Activated naive CD4-positive, alpha-beta T cell treated with anti-CD3 and anti-CD28 coated beads, Interleukin-2, amount 10 ng/mL, durations not matched to agents 7 days and 5 days (primary cell): ENCODE results near the gene AMZ2.
"Not testable (repeated sequence)": the region's sequence is repeated elsewhere in the genome, so short reads cannot be mapped to it uniquely, and the experiment has no call there.

ENCODE experiments used
- CTCF ChIA-PET: fragments of 350-600 bp; sonication (Branson Sonifier 250); formaldehyde crosslinking; loops from one replicate; lab custom pipeline; 2021; ENCODE audit warnings: antibody characterized with exemption; lab: Charles Lee
- DNase-seq: peaks from one replicate; pipeline ENCODE4 v3.0.0-alpha.2; 2020
- H3K27ac Mint-ChIP-seq: one replicate; pipeline ENCODE4 v1.8.0; 2021; ENCODE audit warnings: mild to moderate bottlenecking, moderate library complexity, mixed read lengths
- H3K27me3 Mint-ChIP-seq: one replicate; pipeline ENCODE4 v1.8.0; 2021; ENCODE audit warnings: mild to moderate bottlenecking, mixed read lengths
- H3K36me3 Mint-ChIP-seq: one replicate; pipeline ENCODE4 v1.8.0; 2021; ENCODE audit warnings: mixed read lengths
- H3K4me1 Mint-ChIP-seq: one replicate; pipeline ENCODE4 v1.8.0; 2021; ENCODE audit warnings: mixed read lengths
- H3K4me3 Mint-ChIP-seq: one replicate; pipeline ENCODE4 v1.8.0; 2021; ENCODE audit warnings: mild to moderate bottlenecking, moderate library complexity, mixed read lengths
- H3K9me3 Mint-ChIP-seq: one replicate; pipeline ENCODE4 v1.8.0; 2021; ENCODE audit warnings: mixed read lengths

Gene AMZ2

DNA sequence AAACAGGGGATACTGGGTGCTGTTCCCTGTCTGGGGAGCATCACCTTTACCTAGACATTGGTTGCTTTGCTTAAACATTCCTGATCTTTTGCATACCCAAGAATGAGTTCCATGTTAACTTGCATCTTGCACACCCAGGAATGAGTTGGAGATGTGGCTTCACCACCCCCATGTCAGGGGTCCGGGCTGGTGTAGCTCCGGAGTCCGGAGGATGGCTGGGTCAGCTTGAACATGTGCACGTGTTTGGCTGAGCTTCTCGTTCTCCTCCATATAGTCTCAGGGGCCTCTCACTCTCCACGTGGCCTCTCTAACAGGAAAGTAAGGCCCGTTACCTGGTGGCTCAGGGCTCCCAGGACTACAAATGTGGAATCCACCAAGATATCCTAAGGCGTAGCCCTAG, 18.2 kb upstream of the AMZ2 start:
- CTCF ChIA-PET = no interaction called here
- Mint-ChIP-seq H3K36me3 (peaks cover 9% of the 10 kb centered on the region), H3K27ac (no peak overlapping the region), H3K4me1 (peaks cover 5% of the 10 kb centered on the region), H3K9me3 (no peaks in the 10 kb centered on the region), H3K4me3 (no peak overlapping the region), H3K27me3 (no peaks in the 10 kb centered on the region)
- DNase-seq = no peak

DNA sequence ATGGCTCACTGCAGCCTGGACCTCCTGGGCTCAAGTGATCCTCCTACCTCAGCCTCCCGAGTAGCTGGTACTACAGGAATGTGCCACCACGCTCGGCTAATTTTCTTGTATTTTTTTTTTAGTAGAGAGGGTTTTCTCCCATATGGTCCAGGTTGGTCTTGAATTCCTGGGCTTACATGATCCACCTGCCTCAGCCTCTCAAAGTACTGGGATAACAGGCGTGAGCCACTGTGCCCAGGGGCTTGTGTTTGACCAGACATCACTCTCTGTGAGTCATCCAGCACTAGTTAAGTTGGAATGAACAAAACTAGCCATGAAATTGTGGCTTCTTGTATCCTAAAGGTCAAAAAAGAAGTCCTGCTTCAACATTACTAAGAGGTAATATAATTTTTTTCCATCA, 16.7 kb upstream of the AMZ2 start:
- CTCF ChIA-PET, H3K27ac Mint-ChIP-seq, H3K9me3 Mint-ChIP-seq, H3K4me3 Mint-ChIP-seq, DNase-seq, H3K27me3 Mint-ChIP-seq, H3K36me3 Mint-ChIP-seq: not testable (repeated sequence)
- peaks cover 10% of the 10 kb centered on the region for H3K4me1 Mint-ChIP-seq

DNA sequence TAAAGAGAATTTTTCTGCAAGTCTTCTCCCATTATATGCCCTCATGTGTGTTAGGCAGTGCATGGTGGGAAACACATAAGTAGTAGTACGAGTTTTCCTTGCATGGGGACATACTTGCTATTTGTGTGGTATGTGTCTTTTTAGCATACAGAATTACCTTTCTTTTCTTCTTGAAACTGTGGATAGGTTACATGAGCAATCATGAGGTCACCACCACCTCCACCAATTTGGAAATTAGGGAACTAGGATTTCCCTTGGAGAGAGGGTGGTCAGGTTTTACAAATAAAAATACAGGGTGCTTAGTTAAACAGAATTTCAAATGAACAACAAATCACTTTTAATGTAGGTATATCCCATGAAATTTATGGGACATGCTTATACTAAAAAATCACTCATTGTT, 16.3 kb upstream of the AMZ2 start:
- CTCF ChIA-PET = no interaction called here
- Mint-ChIP-seq H3K4me3 (no peak overlapping the region), H3K27me3 (no peaks in the 10 kb centered on the region), H3K9me3 (no peaks in the 10 kb centered on the region), H3K4me1 (peaks cover 10% of the 10 kb centered on the region), H3K27ac (no peak overlapping the region), H3K36me3 (peaks cover 5% of the 10 kb centered on the region)
- DNase-seq = no peak

DNA sequence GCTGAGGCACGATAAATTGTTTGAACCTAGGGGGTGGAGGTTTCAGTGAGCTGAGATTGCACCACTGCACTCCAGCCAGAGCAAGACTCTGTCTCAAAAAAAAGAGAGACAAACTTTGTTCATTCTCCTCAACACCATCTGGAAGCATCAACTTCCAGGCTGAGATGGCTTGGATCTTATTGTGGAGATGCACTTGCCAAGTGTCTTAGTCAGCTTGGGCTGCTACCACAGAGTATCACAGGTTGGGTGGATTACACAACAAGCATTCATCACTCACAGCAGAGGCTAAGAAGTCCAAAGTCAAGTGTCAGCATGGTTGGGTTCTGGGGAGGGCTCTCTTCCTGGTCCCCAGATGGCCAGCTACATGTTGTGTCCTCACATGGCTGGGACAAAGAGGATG, 15.1 kb upstream of the AMZ2 start:
- peaks cover 20% of the 10 kb centered on the region for H3K4me1 Mint-ChIP-seq
- DNase-seq, H3K4me3 Mint-ChIP-seq, H3K27ac Mint-ChIP-seq, H3K36me3 Mint-ChIP-seq, CTCF ChIA-PET, H3K27me3 Mint-ChIP-seq, H3K9me3 Mint-ChIP-seq: not testable (repeated sequence)

DNA sequence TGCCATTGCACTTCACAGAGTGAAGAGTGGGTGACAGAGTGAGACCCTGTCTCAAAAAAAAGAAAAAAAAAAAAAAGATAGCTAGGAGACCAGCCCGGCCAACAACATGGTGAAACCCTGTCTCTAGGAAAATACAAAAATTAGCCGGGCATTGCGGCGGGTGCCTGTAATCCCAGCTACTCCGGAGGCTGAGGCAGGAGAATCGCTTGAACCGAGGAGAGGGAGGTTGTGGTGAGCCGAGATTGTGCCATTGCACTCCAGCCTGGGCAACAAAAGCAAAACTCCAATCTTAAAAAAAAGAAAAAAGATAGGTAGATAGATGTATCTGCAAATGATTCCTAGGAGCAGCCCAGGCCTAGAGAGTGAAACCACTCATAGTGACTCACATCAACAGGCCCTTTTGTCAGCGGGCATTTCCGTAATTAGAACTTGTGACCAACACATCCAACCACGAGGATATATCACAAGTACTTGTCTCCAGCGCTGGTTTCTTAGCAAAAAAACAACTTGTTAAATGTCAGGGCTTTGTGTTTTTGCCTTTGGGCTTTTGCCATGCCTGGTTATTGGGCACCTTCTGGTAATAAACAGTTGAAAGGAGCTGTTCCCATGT, 13.0 kb upstream of the AMZ2 start:
- not testable (repeated sequence) for DNase-seq, H3K9me3 Mint-ChIP-seq, H3K27me3 Mint-ChIP-seq, H3K4me3 Mint-ChIP-seq, H3K36me3 Mint-ChIP-seq
- H3K4me1 Mint-ChIP-seq = peaks cover 36% of the 10 kb centered on the region
- CTCF ChIA-PET = interaction anchor here (0.7 to 1.3 kb wide), 2 partner anchors 22 to 261 kb away, joined by 3 read pairs; no protein-coding TSS in a partner anchor
- H3K27ac Mint-ChIP-seq = peak overlapping the region; percentile 74

DNA sequence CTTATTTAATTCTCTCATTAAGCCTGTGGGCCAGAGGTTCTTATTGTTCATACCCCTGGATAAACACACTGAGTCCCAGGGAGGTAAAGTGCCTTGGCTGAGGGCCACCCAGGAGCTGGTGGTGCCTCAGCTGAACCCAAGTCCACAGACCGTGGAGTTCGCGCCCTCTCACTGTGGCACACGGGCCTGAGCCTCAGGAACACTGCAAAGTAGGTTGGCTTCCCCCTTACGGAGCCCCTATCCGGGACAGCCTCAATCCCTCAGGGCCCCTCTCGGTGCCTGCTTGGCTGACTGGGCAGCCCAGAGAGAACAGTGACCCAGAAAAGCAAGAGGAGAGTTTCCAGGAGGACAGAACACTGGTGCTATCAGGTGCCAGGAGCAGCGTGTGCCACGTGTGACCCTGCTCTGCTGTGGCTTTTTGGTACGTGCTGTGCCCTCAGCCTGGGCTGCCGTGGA, 12.5 kb upstream of the AMZ2 start:
- H3K27me3 Mint-ChIP-seq, H3K9me3 Mint-ChIP-seq, H3K36me3 Mint-ChIP-seq, DNase-seq, H3K4me3 Mint-ChIP-seq: not testable (repeated sequence)
- Mint-ChIP-seq H3K4me1 (peaks cover 41% of the 10 kb centered on the region), H3K27ac (peak overlapping the region; percentile 24)
- CTCF ChIA-PET = interaction anchor here (0.7 kb wide), 1 partner anchor 260 kb away, joined by 3 read pairs; no protein-coding TSS in a partner anchor

DNA sequence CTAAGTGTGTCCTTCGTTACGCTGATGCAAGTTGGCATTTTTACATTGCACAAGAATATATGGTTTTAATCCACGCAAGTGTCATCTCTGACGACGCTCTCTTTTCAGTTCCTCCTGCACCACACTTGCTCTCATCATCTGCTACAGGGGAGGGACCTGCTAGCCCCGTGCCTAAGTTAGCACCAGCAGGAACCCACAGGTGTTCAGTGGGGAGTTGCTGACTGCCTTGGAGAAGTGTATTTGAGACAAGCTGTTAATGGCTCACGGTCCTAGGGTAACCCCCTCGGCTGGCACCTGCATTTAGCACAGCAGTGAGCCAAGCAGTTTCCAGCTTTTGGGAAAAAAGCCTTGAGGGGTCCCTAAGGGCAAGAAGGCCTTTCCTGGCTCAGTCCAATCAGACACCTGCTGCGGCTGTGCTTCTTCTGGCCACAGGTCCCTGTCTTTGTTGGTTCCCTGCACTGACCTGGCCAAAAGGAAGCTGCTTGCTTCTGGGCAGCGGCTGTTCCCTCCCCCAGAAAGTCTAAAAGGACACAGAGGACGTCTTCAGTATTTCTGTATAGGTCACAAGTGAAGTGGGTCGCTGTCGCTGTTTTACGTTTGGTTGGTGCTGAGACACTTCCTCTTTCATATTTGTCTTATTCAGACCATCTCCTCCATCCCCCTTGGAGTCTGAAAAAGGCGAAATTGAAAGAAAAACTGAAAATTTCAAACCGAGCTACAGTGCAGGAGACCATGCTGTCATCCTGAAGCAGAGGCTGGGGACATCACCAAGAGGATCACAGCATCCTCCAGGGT, 10.3 kb upstream of the AMZ2 start:
- not testable (repeated sequence) for H3K27me3 Mint-ChIP-seq, H3K9me3 Mint-ChIP-seq
- CTCF ChIA-PET = interaction anchor here (0.8 to 1.8 kb wide), 4 partner anchors 12 to 224 kb away, joined by 3 to 5 read pairs (median 4); no protein-coding TSS in a partner anchor
- Mint-ChIP-seq H3K36me3 (peaks cover 14% of the 10 kb centered on the region), H3K27ac (peak overlapping the region; percentile 98), H3K4me3 (peak overlapping the region; percentile 73), H3K4me1 (peaks cover 52% of the 10 kb centered on the region)
- peak; percentile 67 for DNase-seq

DNA sequence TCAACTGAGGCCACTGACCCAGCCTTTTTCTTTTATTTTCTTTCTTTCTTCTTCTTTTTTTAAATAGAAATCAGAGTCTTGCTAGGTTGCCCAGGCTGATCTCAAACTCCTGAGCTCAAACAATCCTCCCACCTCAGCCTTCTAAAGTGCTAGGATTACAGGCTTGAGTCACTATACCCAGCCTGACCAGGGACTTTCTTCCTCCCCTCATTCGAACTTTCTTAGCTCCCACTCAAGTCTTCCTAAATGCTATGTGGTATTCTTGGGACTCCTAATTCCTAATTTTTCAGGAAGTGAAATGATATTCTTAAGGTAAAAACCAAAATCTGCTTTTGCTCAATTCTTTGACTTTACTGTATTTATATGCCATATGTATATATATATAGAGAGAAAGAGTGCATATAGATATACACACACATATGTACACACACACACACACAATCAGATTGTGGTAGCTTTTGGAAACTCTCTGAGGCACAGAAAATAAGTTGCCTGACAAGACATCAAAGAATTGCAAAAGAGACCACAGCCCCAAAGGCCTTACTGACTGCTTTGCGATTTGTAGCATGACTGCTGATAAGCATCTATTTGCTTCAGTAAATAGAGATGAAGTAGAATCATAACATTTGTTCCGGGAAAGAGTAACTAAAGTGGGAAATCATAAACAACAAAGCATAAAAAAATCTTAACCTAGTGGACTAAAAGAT, 9.5 kb upstream of the AMZ2 start:
- H3K27ac Mint-ChIP-seq = peak overlapping the region; percentile 98
- H3K27me3 Mint-ChIP-seq = no peaks in the 10 kb centered on the region
- peak overlapping the region; percentile 73 for H3K4me3 Mint-ChIP-seq
- peaks cover 14% of the 10 kb centered on the region for H3K36me3 Mint-ChIP-seq
- CTCF ChIA-PET = interaction anchor here (0.8 to 1.8 kb wide), 3 partner anchors 16 to 223 kb away, joined by 3 to 5 read pairs (median 3); no protein-coding TSS in a partner anchor
- H3K4me1 Mint-ChIP-seq = peaks cover 52% of the 10 kb centered on the region
- no peaks in the 10 kb centered on the region for H3K9me3 Mint-ChIP-seq
- peak; percentile 54 for DNase-seq

DNA sequence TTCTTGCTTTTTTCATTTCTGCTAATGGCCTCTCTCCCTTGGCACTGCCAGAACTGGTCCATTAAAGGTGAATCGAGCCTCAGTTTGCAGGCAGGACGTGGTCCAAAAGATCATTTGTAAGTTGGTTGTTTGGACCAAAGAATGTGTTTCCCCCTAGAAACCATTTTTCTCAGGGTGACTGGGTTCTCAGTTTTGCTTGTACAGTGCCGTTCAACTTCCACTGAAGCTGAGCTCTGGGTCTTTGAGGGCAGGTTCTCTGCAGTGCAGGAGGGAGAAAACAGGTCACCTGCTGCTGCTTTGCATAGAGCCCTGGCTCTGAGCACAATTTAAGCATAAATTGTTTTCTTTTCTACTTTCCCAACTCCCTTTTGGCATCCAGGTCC, 9.0 kb upstream of the AMZ2 start:
- peak; percentile 47 for DNase-seq
- peaks cover 17% of the 10 kb centered on the region for H3K36me3 Mint-ChIP-seq
- CTCF ChIA-PET = interaction anchor here (1.8 kb wide), 1 partner anchor 33 kb away, joined by 5 read pairs; no protein-coding TSS in a partner anchor
- peaks cover 52% of the 10 kb centered on the region for H3K4me1 Mint-ChIP-seq
- H3K27ac Mint-ChIP-seq = peak overlapping the region; percentile 98
- H3K9me3 Mint-ChIP-seq = no peaks in the 10 kb centered on the region
- H3K4me3 Mint-ChIP-seq = peak overlapping the region; percentile 73
- no peaks in the 10 kb centered on the region for H3K27me3 Mint-ChIP-seq

DNA sequence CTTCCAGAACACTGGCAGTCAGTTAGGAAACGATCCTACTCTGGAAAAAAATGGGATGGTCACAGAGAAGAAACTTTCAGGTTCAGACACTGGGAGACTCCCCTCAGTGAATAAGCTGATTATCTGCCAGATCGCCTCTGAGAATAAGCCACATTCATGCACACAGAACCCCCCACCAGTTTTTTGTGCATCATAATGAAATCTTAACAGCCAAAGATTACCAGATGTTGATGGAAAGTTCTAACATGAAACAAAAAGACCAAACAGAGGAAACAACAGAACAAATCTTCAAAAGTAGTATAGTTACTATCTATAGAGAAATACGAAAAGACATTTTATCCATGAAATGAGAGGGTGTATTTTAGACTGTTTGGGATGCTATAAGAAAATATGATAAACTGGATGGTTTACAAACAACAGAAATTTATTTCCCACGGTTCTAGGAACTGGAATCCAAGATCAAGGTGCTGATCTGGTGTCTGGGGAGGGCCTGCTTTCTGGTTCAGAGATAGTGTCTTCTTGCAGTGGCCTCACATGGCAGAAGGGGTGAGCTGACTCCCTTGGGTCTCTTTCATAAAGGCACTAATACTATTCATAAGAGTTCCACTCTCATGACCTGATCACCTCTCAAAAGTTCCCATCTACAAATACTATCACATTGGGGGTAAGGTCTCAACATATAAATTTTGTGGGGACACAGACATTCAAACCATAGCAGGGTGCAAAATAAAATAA, 8.0 kb upstream of the AMZ2 start:
- H3K27ac Mint-ChIP-seq = peak overlapping the region; percentile 98
- no peaks in the 10 kb centered on the region for H3K27me3 Mint-ChIP-seq
- H3K9me3 Mint-ChIP-seq = no peaks in the 10 kb centered on the region
- H3K4me3 Mint-ChIP-seq = peak overlapping the region; percentile 73
- peaks cover 52% of the 10 kb centered on the region for H3K4me1 Mint-ChIP-seq
- CTCF ChIA-PET = interaction anchor here (0.7 kb wide), 1 partner anchor 35 kb away, joined by 3 read pairs; no protein-coding TSS in a partner anchor
- DNase-seq = no peak
- peaks cover 17% of the 10 kb centered on the region for H3K36me3 Mint-ChIP-seq

DNA sequence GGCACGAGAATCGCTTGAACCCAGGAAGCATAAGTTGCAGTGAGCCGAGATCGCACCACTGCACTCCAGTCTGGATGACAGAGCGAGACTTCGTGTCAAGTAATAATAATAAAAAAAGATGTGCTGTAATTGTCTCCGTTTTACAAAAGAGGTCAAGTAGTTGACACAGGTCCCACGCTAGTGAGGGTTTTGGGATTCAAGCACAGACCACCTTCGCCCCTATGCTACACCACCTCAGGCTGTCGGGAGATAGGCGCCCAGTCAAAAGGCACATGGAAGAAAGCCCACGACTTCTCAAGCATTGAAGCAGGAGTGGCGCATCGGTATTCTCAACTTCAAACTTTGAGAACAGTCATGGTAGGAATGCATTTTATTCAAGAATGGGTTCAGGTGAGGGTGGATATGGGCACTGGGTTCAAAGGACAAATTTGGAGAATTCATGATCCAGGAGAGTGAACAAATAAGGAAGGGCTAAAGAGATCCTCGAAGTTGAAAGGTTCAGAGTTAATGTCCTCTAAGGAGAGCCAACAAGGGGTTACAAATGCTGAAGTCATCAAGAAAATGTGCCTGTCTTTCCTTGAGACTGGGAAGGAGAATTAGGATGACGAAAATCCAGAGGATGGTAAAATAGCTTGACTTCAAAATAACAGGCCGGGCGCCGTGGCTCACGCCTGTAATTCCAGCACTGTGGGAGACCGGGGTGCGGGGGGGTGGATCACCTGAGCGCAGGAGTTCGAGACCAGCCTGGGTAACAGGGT, 1.4 kb upstream of the AMZ2 start:
- Mint-ChIP-seq H3K9me3 (no peaks in the 10 kb centered on the region), H3K27ac (peak overlapping the region; percentile 95), H3K4me3 (peak overlapping the region; percentile 85), H3K36me3 (peaks cover 27% of the 10 kb centered on the region), H3K4me1 (peaks cover 37% of the 10 kb centered on the region), H3K27me3 (no peaks in the 10 kb centered on the region)
- CTCF ChIA-PET = no interaction called here
- DNase-seq = no peak

DNA sequence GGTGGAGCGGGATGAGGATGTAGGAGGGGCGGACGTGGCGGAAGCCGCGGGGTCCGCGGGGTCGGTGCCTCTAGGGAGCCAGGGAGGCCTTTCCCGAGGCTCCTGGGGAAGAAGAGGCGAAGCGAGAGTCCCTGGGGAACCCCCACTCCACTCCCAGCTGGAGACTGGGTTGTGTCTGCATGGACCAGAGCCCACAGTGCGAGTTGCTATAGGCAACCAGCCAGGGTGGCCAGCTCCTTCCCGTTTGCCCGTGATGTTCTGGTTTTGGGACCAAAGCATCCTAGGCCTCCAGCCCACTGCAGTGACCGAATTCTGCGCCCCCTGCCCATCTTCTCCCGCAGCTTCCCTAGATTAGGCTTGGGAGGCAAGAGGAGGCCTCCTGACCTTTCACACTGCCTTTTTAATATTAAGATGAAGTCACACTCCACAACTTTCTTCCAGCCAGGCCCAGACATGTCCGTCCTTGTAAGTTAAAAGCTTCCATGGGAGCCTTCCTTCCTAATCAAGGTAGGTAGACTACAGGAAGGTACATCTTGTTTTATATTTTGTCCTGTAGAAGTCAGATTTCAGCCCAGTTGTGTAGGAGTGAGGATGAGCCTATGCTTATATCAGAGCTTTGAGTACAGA, 469 bp downstream of the AMZ2 start:
- CTCF ChIA-PET = interaction anchor here (0.8 to 2.5 kb wide), 8 partner anchors 12 to 166 kb away, joined by 3 to 12 read pairs (median 4); no protein-coding TSS in a partner anchor

More for the DNA sequence above, 469 bp downstream of the AMZ2 start:
- DNase-seq = no peak
- Mint-ChIP-seq H3K27me3 (no peaks in the 10 kb centered on the region), H3K4me1 (peaks cover 48% of the 10 kb centered on the region), H3K4me3 (peak overlapping the region; percentile 85), H3K36me3 (peaks cover 36% of the 10 kb centered on the region), H3K9me3 (no peaks in the 10 kb centered on the region), H3K27ac (peak overlapping the region; percentile 95)
